ENCODE results near the gene PYGB. TPM values are rescaled to one million over a fixed set of nuclear protein-coding genes. Genes with fewer than 3 reads are reported as not detected.

PYGB gene
- total and polyA plus RNA-seq, 2 donors (not counting 1 experiment from before 2014, with no cell fraction given), result 22.5 to 30.6 TPM

DNA sequence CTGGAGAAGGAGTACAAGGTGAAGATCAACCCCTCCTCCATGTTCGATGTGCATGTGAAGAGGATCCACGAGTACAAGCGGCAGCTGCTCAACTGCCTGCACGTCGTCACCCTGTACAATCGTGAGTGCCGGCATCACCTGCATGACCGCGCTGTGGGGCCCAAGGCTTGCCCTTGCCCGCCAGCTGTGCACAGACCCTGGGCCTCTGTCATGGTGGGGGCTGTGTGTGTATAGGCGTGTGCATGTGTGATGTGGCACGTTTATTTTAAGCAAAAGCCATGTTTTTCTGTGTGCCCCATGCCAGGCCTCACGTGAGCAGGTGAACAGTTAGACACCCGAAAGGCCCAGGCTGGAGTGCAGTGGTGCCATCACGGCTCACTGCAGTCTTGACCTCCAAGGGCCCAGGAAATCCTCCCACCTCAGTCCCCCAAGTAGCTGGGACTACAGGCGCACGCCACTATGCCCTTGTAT lies 36.3 kb downstream of the PYGB start:
- H3K4me3 ChIP-seq (ENCODE audit: control extremely low read depth in 1 of 5, extremely low read depth in 1 of 5, insufficient read depth in 1 of 5, low read depth in 2 of 5, low read length in 4 of 5), result no peak overlapping the region
- H3K4me1 ChIP-seq (ENCODE audit: control insufficient read depth in 2 of 2, insufficient read depth in 2 of 2, low read length in 2 of 2), result peaks cover 25 to 42% of the 10 kb centered on the region in 2 donors
- H3K9me3 ChIP-seq (ENCODE audit: control extremely low read depth in 1 of 3, control insufficient read depth in 2 of 3, insufficient read depth in 1 of 3, low read length in 2 of 3), result no peaks in the 10 kb centered on the region
- Mint-ChIP-seq H3K4me3 (no peak overlapping the region), H3K27ac (no peak overlapping the region), H3K9me3 (ENCODE audit: insufficient read depth) (no peaks in the 10 kb centered on the region), H3K4me1 (peaks cover 35% of the 10 kb centered on the region), H3K27me3 (no peaks in the 10 kb centered on the region)
- intact Hi-C loops (cut with micrococcal nuclease), result loop anchor here (5.0 kb wide), 1 partner anchor 37 kb away; the partner anchor contains the start of gene PYGB
- POLR2A ChIA-PET, result no interaction called here
- no peak overlapping the region for H3K4me2 ChIP-seq (replicated peaks; ENCODE audit: low read depth, low read length, poor library complexity, severe bottlenecking)
- CTCF ChIA-PET, result no interaction called here
- ATAC-seq (ENCODE audit: low read depth) (no peak), DNase-seq (no peak)
- H2AFZ ChIP-seq (ENCODE audit: insufficient read depth, low read depth, low read length, poor library complexity, severe bottlenecking), result no peak overlapping the region
- H3K79me2 ChIP-seq (ENCODE audit: control insufficient read depth, insufficient read depth, low read length), result no peaks in the 10 kb centered on the region
- no peak overlapping the region for H3K9ac ChIP-seq (ENCODE audit: low read length)
- no peak for TF ChIP-seq EZH2 (IDR thresholded peaks at IDR 0.05; ENCODE audit: borderline replicate concordance, insufficient read depth, low read depth, low read length, poor library complexity, severe bottlenecking)
- TF ChIP-seq, protein P1, sequence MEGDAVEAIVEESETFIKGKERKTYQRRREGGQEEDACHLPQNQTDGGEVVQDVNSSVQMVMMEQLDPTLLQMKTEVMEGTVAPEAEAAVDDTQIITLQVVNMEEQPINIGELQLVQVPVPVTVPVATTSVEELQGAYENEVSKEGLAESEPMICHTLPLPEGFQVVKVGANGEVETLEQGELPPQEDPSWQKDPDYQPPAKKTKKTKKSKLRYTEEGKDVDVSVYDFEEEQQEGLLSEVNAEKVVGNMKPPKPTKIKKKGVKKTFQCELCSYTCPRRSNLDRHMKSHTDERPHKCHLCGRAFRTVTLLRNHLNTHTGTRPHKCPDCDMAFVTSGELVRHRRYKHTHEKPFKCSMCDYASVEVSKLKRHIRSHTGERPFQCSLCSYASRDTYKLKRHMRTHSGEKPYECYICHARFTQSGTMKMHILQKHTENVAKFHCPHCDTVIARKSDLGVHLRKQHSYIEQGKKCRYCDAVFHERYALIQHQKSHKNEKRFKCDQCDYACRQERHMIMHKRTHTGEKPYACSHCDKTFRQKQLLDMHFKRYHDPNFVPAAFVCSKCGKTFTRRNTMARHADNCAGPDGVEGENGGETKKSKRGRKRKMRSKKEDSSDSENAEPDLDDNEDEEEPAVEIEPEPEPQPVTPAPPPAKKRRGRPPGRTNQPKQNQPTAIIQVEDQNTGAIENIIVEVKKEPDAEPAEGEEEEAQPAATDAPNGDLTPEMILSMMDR (IDR thresholded peaks at IDR 0.05), result no peak
- no peak overlapping the region for H3K27ac ChIP-seq (ENCODE audit: low read length in 2 of 2)
- 97% methylated on average over 15 of the region's 17 CpGs for WGBS (ENCODE audit: insufficient coverage)
- peaks cover 0 to 22% of the 10 kb centered on the region in 2 experiments for H3K36me3 ChIP-seq (replicated peaks in 1 of 2; ENCODE audit: control extremely low read depth in 1 of 2, control insufficient read depth in 1 of 2, extremely low read depth in 1 of 2, insufficient read depth in 2 of 2, low read length in 1 of 2)
- H4K20me1 ChIP-seq (ENCODE audit: control insufficient read depth, insufficient read depth, low read length, poor library complexity, severe bottlenecking), result no peaks in the 10 kb centered on the region
- no peaks in the 10 kb centered on the region for H3K27me3 ChIP-seq (replicated peaks in 1 of 4; ENCODE audit: control extremely low read depth in 1 of 4, control insufficient read depth in 3 of 4, insufficient read depth in 4 of 4, low read length in 3 of 4)

DNA sequence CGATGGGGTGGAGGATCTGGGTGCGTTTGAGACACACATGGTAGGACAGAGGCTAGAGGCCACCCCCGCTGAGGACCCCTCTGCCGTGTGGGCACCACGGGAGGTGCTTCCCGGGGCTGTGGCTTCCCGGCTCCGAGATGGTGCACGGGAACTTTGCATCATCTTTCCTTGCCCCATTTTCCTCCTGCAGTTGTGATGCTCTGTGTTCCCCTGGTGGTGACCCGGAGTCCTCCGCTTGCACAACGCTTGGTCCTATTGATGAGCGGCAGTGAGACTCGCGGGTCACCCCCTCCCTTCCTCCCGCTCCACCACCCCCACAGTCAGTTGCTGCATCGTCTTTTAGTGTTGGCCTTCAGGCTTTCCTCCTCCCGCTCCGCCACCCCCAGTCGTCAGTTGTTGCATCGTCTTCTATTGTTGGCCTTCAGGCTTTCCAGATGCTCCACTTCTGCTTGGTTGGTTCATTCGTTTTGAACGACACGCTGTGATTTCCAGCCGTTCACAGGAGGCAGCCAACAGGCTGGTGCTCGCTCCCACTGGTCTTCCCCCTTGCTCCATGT lies 37.3 kb downstream of the PYGB start:
- H3K79me2 ChIP-seq (ENCODE audit: control insufficient read depth, insufficient read depth, low read length), result no peaks in the 10 kb centered on the region
- no peaks in the 10 kb centered on the region for H3K9me3 ChIP-seq (ENCODE audit: control extremely low read depth in 1 of 3, control insufficient read depth in 2 of 3, insufficient read depth in 1 of 3, low read length in 2 of 3)
- no peak overlapping the region for H3K27ac ChIP-seq (ENCODE audit: low read length in 2 of 2)
- peaks cover 0 to 24% of the 10 kb centered on the region in 2 experiments for H3K36me3 ChIP-seq (replicated peaks in 1 of 2; ENCODE audit: control extremely low read depth in 1 of 2, control insufficient read depth in 1 of 2, extremely low read depth in 1 of 2, insufficient read depth in 2 of 2, low read length in 1 of 2)
- H3K4me3 ChIP-seq (ENCODE audit: control extremely low read depth in 1 of 5, extremely low read depth in 1 of 5, insufficient read depth in 1 of 5, low read depth in 2 of 5, low read length in 4 of 5), result no peak overlapping the region
- H2AFZ ChIP-seq (ENCODE audit: insufficient read depth, low read depth, low read length, poor library complexity, severe bottlenecking), result no peak overlapping the region
- Mint-ChIP-seq H3K27me3 (no peaks in the 10 kb centered on the region), H3K4me3 (no peak overlapping the region), H3K27ac (no peak overlapping the region), H3K4me1 (peaks cover 28% of the 10 kb centered on the region), H3K9me3 (ENCODE audit: insufficient read depth) (no peaks in the 10 kb centered on the region)
- 97% methylated on average over 26 of the region's 26 CpGs for WGBS (ENCODE audit: insufficient coverage)
- no peaks in the 10 kb centered on the region for H4K20me1 ChIP-seq (ENCODE audit: control insufficient read depth, insufficient read depth, low read length, poor library complexity, severe bottlenecking)
- no peak for ATAC-seq (ENCODE audit: low read depth)
- H3K4me2 ChIP-seq (replicated peaks; ENCODE audit: low read depth, low read length, poor library complexity, severe bottlenecking), result no peak overlapping the region
- no peak for DNase-seq
- peaks cover 21 to 37% of the 10 kb centered on the region in 2 donors for H3K4me1 ChIP-seq (ENCODE audit: control insufficient read depth in 2 of 2, insufficient read depth in 2 of 2, low read length in 2 of 2)
- TF ChIP-seq, protein P1 (IDR thresholded peaks at IDR 0.05), result no peak
- TF ChIP-seq EZH2 (IDR thresholded peaks at IDR 0.05; ENCODE audit: borderline replicate concordance, insufficient read depth, low read depth, low read length, poor library complexity, severe bottlenecking), result no peak
- intact Hi-C loops (cut with micrococcal nuclease), result no loop called here
- POLR2A ChIA-PET, result no interaction called here
- H3K27me3 ChIP-seq (replicated peaks in 1 of 4; ENCODE audit: control extremely low read depth in 1 of 4, control insufficient read depth in 3 of 4, insufficient read depth in 4 of 4, low read length in 3 of 4), result no peaks in the 10 kb centered on the region
- CTCF ChIA-PET, result no interaction called here
- no peak overlapping the region for H3K9ac ChIP-seq (ENCODE audit: low read length)

All from B cell (primary cell).